NK-92 treated with Interleukin-12 subunit alpha and Interleukin-12 subunit beta, amount 100 ng/mL, for 24 hours (cell line): ENCODE data around the gene ENTPD7.
"Not testable (repeated sequence)": the region's sequence is repeated elsewhere in the genome, so short reads cannot be mapped to it uniquely, and the experiment has no call there.

Experiments
- DNase-seq: peaks from one replicate; lab custom pipeline; 2025; lab: John Stamatoyannopoulos, UW

The ENTPD7 gene

GRCh38 chr10:99746166-99746565, 86.9 kb downstream of the ENTPD7 start:
- not testable (repeated sequence) for DNase-seq

GRCh38 chr10:99748823-99749451, 89.6 kb downstream of the ENTPD7 start:
- DNase-seq: no peak

GRCh38 chr10:99750641-99751040, 91.3 kb downstream of the ENTPD7 start:
- no peak for DNase-seq

GRCh38 chr10:99754670-99755069, 95.4 kb downstream of the ENTPD7 start:
- DNase-seq: no peak
